HG02588 (cell line): Measurements from ENCODE around the gene GPX6.
"Not testable (repeated sequence)": the region's sequence is repeated elsewhere in the genome, so short reads cannot be mapped to it uniquely, and the experiment has no call there.

ENCODE experiments used
- ATAC-seq: cut with Tn5 transposase; IDR thresholded peaks from one replicate; pipeline ENCODE4 v1.9.1; 2021; ENCODE audit warnings: mild to moderate bottlenecking, moderate library complexity; ENCODE audit not compliant: unreplicated experiment

Gene GPX6

DNA sequence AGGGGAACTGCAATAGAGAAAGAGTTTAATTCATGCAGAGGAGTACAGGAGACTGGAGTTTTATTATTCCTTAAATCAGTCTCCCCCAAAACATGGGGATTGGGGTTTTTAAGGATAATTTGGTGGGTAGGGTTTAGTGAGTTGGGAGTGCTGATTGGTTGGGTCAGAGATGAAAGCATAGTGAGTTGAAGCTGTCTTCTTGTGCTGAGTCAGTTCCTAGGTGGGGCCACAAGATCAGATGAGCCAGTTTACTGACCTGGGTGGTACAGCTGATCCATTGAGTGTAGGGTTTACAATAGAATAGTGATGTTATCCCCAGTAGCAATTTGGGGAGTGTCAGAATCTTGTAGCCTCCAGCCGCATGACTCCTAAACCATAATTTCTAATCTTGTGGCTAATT is 29.1 kb downstream of the GPX6 start:
- no peak for ATAC-seq

DNA sequence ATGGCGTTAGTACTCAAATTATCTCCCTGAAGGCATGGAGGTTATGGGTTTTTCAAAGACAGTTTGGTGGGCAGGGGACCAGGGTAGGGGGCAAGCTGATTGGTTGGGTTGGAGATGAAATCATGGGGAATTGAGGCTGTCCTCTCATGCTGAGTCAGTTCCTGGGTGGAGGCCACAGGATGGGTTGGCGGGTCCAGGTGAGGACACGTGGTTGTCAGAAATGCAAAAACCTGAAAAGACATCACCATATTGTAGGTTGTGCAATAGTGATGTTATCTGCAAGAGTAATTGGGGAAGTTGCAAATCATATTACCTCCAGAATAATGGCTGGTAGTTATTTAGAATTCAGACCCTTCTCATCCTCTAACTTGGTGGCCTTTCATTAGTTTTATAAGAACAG is 30.1 kb downstream of the GPX6 start:
- no peak for ATAC-seq

DNA sequence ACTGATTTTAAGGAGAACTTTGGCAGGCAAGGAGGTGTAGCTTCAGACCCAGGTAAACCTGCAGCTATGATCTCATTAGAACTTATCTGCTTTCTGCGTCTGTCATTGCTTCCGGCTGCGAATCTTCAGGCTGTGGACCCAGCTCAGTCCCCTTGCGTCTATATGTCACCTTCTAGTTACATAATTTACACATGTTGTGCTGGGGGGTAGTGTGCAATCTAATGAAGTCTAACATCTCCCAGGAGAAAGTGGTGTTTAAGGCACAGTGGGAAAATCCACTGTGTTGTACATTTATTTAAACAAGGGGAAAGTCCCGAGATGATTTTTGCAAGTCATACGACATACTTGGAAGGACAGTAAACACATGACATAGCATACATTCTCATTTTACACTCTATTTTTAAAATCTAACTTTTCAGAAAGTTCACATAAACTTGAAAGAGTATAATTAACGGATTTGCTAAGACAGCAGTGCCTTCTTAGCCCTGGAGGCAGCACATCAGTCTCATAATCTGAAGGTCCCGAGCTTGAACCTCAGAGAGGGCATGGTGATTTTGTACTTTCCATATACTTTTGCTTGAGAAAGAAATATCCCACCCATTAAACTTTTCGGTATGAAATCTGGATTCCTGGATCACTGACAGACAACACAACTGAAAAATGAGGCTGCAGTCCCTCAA is 35.2 kb downstream of the GPX6 start:
- no peak for ATAC-seq

DNA sequence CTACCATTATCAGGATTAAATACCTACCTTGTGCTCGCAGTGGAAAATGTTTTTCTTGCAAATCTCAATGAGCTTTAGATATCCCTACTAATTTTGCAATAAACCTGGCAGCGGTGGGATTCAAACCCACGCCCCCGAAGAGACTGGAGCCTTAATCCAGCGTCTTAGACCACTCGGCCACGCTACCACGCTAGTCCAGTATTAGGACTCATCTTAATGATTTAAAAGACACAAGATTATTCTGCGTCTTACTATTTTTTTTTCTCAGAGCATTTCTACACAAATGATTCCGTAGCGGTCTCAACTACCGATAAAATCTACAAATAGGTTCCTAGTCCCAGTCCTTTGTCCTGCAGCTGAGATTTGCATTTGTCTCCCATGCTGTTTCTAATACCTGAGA is 37.1 kb downstream of the GPX6 start:
- ATAC-seq = no peak

DNA sequence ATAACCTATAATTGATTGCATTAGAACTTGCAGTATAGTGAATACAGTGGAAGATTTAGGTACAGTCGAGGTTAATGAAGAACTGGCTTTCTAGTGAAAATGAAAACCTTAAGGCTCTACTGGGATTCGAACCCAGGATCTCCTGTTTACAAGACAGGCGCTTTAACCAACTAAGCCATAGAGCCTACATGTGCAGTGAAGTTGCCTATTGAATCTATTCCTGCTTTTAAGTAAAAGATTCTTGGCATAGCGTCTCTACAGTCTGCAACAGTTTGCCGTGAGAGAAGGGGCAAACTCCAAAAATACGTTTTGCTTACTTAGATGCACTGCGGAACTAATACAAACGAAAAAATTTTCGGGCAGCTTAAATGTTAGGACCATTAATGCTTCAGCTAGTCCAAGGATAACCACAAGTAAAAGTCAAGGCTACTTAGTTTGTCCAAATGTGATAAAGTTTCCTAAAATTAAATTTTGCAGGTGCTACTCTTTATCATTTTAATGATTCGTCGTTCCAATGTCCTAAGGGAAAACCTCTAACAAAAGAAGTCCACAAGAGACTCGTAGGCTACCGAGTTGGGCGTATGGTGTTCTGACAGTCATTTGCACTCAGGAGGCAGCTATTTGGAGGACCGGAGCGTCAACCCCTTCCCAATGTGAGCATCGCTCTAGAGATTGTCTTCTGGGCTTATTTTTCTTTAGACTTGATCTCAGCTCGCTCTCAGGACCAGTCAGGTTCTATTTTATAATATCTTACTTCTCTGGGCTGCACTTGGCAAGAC is 41.0 kb downstream of the GPX6 start:
- ATAC-seq = no peak

DNA sequence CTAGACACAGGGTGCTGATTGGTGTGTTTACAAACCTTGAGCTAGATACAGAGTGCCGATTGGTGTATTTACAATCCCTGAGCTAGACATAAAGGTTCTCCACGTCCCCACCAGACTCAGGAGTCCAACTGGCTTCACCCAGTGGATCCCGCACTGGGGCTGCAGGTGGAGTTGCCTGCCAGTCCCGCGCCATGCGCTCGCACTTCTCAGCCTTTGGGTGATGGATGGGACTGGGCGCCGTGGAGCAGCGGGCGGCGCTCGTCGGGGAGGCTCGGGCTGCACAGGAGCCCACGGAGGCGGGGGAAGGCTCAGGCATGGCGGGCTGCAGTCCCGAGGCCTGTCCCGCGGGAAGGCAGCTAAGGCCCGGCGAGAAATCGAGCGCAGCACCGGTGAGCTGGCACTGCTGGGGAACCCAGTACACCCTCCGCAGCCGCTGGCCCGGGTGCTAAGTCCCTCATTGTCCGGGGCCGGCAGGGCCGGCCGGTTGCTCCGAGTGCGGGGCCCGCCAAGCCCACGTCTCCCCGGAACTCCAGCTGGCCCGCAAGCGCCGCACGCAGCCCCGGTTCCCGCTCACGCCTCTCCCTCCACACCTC is 46.3 kb downstream of the GPX6 start:
- ATAC-seq = not testable (repeated sequence)

DNA sequence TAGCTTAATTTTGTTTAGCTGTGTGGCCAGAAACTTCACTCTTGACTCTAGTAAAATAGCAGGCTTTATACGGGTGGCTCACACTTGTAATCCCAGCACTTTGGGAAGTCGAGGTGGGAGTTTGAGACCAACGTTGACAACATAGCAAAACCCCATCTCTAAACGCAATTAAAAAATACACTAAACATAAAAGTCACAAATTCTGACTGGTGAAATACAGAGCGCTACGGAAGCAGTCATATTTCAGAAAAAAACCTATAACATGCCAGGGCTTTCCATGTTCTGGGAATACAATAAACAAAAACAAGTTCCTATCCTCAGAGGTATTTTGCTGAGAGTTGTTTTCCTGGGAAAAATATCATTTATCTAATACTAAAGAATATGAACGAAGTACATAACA is 47.5 kb downstream of the GPX6 start:
- ATAC-seq = no peak

DNA sequence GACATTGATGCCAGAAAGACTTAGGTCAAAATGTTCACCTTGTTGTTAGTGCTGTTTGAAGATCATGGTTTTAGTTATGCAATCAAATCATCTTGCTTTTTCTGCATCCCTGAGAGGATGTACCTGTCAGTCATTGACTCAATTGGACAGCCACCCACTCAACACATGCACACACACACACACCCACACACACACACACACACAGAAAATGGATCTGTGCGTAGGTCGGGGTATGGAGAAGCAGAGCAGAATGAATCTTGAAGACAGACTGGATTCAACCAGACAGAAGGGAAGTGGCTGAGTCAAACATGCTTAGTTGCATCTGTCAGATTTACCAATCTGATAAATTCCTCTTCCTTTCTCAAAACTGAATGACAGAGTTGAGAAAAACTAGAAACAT is 53.2 kb downstream of the GPX6 start:
- ATAC-seq = no peak

DNA sequence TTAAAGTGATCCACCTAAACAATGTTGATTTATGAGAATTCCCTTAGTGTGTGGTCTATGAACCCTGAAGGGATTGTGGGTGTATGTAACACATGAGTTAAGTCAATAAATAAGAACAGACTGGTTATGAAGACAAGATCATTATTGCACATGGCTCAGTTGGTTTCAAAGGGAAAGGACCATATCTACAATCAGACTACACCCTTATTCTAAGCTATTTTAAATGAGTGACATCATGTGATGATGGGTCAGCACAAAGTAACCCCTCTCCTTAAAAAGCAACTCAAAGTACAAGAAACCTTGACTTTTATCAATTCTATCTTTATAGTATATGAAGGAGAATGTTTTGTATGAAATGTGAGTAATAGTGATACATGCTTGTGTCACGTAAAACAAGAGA is 57.0 kb downstream of the GPX6 start:
- no peak for ATAC-seq
